Activated T-helper 1 cell treated with anti-CD3 and anti-CD28 coated beads, Interleukin-2, amount 50 U/mL, for 16 hours (primary cell): Measurements from ENCODE around the gene OAS3.
"Not testable (repeated sequence)": the region's sequence is repeated elsewhere in the genome, so short reads cannot be mapped to it uniquely, and the experiment has no call there.

Source experiments
- DNase-seq, 2 donors: peaks; one replicate each; pipeline ENCODE4 v3.0.0-alpha.2; 2020; ENCODE audit warnings: low read depth in 1 of 2, low spot score in 1 of 2

The OAS3 gene

GRCh38 chr12:112937741-112938719 lies at the start of gene OAS3:
Gene OAS3 (plus strand): TSS chr12:112938474. CDS start chr12:112938531, 57 bp downstream.
- peak; percentile 32 to 47 for DNase-seq

GRCh38 chr12:112891093-112892024 lies 46.9 kb upstream of the OAS3 start:
- DNase-seq, result no peak

DNA sequence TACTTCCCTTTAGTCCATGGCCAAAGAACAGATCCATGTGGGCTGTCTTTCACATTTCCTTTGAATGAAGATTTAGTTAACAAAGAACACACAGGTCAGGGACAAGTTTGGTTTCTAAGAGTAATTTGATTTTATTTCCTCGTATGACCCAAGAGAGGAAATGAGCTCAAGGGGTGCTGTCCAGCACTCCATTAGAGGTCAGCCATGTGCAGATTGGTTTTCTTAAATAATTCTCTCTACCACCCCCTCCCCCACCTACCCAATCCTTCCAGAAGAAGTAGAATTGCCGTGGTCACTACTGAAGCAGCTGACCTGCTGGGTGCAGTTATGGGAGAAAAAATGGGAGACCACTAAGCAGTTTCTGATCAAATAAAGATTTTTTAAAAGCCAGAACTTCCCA lies 45.4 kb upstream of the OAS3 start:
- DNase-seq, result no peak

- DNase-seq, result no peak
These were observed 44.1 kb upstream of the OAS3 start for GRCh38 chr12:112894128-112894527.

GRCh38 chr12:112898380-112898779 lies 39.9 kb upstream of the OAS3 start:
- DNase-seq, result no peak

GRCh38 chr12:112900298-112901145 lies 37.8 kb upstream of the OAS3 start:
- DNase-seq, result peak in 1 of 2 donors; percentile 13

DNA sequence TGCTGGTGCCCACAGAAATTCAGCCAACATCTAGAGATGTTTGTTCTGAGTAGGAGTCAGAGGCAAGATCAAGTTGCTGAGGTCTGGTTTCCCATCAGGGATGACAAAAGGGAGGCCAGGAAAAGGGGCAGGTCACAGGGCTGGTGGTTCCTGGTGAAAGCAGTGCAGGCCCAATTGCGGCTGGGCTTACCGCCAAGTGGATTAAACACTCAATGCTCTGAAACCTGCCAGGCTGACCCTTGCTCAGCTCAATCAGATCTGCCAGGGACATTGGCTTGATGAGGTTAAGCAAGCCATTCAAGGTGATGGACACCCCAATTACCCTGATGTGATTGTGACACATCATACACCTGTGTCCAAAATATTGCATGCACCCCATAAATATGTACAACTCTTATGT lies 37.0 kb upstream of the OAS3 start:
- no peak for DNase-seq

GRCh38 chr12:112904571-112904970 lies 33.7 kb upstream of the OAS3 start:
- DNase-seq, result no peak

DNA sequence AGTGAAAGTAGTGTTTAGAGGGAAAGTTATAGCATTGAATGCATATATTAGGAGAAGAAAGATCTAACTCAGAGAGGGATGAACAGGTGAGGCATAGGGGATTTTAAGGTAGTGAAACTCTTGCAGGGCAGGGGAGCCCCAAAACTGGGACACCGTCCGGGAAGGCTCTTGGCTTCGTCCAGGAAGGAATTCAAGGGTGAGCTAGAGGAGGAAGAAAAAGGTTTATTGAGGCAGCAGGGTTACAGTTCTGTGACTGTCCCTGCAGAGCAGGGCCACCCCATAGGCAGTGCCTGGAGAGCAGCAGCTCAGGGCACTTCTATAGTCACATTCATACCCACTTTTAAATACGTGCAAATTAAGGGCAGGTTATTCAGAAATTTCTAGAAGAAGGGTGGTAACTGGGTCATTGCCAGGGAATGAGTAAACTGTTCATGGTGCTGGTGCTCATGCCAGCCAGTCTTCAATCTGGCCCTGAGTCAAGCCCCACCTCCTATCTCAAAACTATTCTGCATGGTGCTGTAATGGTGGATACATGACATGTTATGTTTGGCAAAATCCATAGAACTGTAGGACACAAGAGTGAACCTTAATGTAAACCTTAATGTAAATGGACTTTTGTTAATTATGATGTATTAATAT lies 32.7 kb upstream of the OAS3 start:
- no peak for DNase-seq

- DNase-seq, result no peak
These were observed 31.4 kb upstream of the OAS3 start, which contains the start of gene OAS1 for GRCh38 chr12:112906712-112907414. Gene OAS1 (plus strand): TSS chr12:112906962. CDS start chr12:112907040, 78 bp downstream.

- no peak for DNase-seq
These were observed 30.7 kb upstream of the OAS3 start for GRCh38 chr12:112907415-112908157.

GRCh38 chr12:112908548-112908947 lies 29.7 kb upstream of the OAS3 start:
- no peak for DNase-seq

- no peak for DNase-seq
These were observed 28.6 kb upstream of the OAS3 start for GRCh38 chr12:112909693-112910092.

DNA sequence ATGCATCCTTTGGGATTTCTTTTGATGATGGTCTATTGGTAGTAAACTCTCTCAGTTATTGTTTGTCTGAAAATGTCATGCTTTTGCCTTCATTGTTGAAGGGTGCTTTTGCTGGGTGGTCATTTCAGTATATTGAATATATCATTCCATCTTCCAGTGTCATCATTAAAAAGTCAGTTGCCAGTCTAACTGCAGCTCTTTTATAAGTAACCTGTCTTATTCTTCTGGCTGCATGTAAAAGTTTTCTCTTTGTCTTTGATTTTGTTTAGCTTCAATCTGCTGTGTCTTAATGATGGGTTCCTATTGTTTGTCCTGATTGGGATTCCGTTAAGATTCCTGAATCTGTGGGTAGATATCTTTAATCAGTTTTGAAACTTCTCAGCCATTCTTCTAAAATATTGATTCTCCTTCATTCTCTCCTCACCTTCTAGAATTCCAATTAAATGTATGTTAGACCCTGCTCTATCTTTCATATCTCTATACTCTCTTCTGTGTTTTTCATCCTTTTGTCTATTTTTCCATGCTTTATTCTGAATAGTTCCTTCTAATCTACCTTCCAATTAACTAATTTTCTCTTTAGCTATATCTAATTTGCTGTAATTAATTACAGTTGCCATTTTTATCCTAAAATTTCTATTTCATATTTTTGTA lies 25.1 kb upstream of the OAS3 start:
- DNase-seq, result no peak

GRCh38 chr12:112913888-112914287 lies 24.4 kb upstream of the OAS3 start:
- not testable (repeated sequence) for DNase-seq

GRCh38 chr12:112916270-112916669 lies 22.0 kb upstream of the OAS3 start:
- DNase-seq, result no peak

DNA sequence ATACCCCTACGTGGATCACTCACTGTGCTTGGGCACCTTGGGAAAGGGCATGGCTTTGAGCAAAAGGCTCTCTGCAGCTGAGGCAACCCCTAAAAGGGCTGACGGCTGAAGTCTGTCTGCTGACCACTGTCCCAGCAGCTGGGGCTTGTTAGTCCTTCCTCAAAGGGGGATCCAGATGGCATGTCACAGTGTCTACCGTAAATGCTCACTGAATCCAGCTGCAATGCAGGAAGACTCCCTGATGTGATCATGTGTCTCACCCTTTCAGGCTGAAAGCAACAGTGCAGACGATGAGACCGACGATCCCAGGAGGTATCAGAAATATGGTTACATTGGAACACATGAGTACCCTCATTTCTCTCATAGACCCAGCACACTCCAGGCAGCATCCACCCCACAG lies 19.2 kb upstream of the OAS3 start:
- no peak for DNase-seq

DNA sequence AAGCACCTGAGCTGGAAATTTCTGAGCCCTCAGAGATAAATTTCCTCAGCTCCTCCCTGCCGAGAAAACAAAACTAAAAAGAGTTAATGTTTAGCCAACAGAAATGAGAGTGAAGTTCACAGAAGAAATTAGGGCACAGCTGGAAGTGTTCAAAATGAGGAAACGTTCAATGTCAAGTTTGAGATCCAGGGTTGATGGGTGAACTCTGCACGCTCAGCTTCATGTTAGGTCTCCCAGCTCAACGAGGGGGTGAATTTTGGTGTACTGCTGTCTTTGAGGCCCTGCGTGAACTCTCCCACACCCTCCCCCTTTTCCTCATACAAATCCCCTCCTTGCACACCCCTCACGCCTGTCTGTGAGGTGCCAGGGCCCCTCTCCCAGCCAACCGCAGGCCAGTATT lies 13.3 kb upstream of the OAS3 start:
- no peak for DNase-seq
